Measurements from ENCODE around the gene STK4. TPM values are rescaled to one million over a fixed set of nuclear protein-coding genes. Genes with fewer than 3 reads are reported as not detected.

The STK4 gene
- total RNA-seq, 1 experiment from 2014 or later, result 41.2 TPM

GRCh38 chr20:45128099-45128498 lies 161.8 kb downstream of the STK4 start (continued):
- TF ChIP-seq ATF2 (CRISPR knock-in tag; IDR thresholded peaks at IDR 0.05; ENCODE audit: borderline replicate concordance, low read depth) (no peak), ERG (CRISPR knock-in tag; IDR thresholded peaks at IDR 0.05) (no peak), ZSCAN18 (CRISPR knock-in tag; IDR thresholded peaks at IDR 0.05) (no peak), ETV6 (CRISPR knock-in tag; IDR thresholded peaks at IDR 0.05) (no peak), NR2C2 (CRISPR knock-in tag; IDR thresholded peaks at IDR 0.05) (no peak), E2F5 (CRISPR knock-in tag; IDR thresholded peaks at IDR 0.05) (no peak), KAT7 (CRISPR knock-in tag; IDR thresholded peaks at IDR 0.05; ENCODE audit: borderline replicate concordance) (no peak), ZNF138 (CRISPR knock-in tag; conservative IDR thresholded peaks at IDR 0.05) (no peak), OVOL2 (CRISPR knock-in tag; IDR thresholded peaks at IDR 0.05; ENCODE audit: borderline replicate concordance) (no peak), RELA (CRISPR knock-in tag; IDR thresholded peaks at IDR 0.05; ENCODE audit: borderline replicate concordance) (no peak), USF2 (CRISPR knock-in tag; IDR thresholded peaks at IDR 0.05) (no peak), NFYB (CRISPR knock-in tag; conservative IDR thresholded peaks at IDR 0.05; ENCODE audit: low read depth) (no peak)

Other genes with a start within 250 kb of the STK4 start
- 0.24 to 0.37 TPM (median 0.32 TPM) in 3 replicates for gene KCNK15, start 220.6 kb upstream of the STK4 start, total RNA-seq (2021)
- gene RIMS4, start 156.0 kb upstream of the STK4 start, total RNA-seq (2021), result 24.8 to 27.4 TPM (median 27.3 TPM) in 3 replicates
- gene YWHAB, start 80.8 kb upstream of the STK4 start, total RNA-seq (2021), result 177 to 216 TPM (median 183 TPM) in 3 replicates
- 88.3 to 98.2 TPM (median 90.7 TPM) in 3 replicates for gene PABPC1L, start 56.5 kb upstream of the STK4 start, total RNA-seq (2021)
- 35.9 to 37.7 TPM (median 36.7 TPM) in 3 replicates for gene TOMM34, start 6.1 kb upstream of the STK4 start, total RNA-seq (2021)
- 1.2 to 2.1 TPM (median 2.1 TPM) in 3 replicates for gene KCNS1, start 134.6 kb downstream of the STK4 start, total RNA-seq (2021)
- not detected in 3 replicates for gene WFDC5, start 148.7 kb downstream of the STK4 start, total RNA-seq (2021)
- not detected in 3 replicates for gene WFDC12, start 158.0 kb downstream of the STK4 start, total RNA-seq (2021)
- not detected in 3 replicates for gene PI3, start 208.4 kb downstream of the STK4 start, total RNA-seq (2021)
- gene SEMG1, start 240.5 kb downstream of the STK4 start, total RNA-seq (2021), result 2.0 to 2.9 TPM (median 2.1 TPM) in 3 replicates